CD1c-positive myeloid dendritic cell (primary cell): ENCODE data around the gene DGKQ.
"Not testable (repeated sequence)": the region's sequence is repeated elsewhere in the genome, so short reads cannot be mapped to it uniquely, and the experiment has no call there.

Experiments used
- DNase-seq: peaks from one replicate; pipeline ENCODE4 v3.0.0-alpha.2; 2016; ENCODE audit errors: extremely low spot score

The DGKQ gene

GRCh38 chr4:950136-951020 lies 23.0 kb downstream of the DGKQ start:
- no peak for DNase-seq

GRCh38 chr4:949656-950055 lies 23.7 kb downstream of the DGKQ start:
- DNase-seq: no peak

GRCh38 chr4:948936-949300 lies 24.5 kb downstream of the DGKQ start:
- no peak for DNase-seq

GRCh38 chr4:948101-948935 lies 25.1 kb downstream of the DGKQ start:
- no peak for DNase-seq

GRCh38 chr4:947491-947971 lies 25.8 kb downstream of the DGKQ start:
- no peak for DNase-seq

GRCh38 chr4:946517-947471 lies 26.6 kb downstream of the DGKQ start:
- no peak for DNase-seq

- no peak for DNase-seq
Observed at GRCh38 chr4:946103-946450, 27.3 kb downstream of the DGKQ start.

- no peak for DNase-seq
Observed at GRCh38 chr4:945274-946102, 27.9 kb downstream of the DGKQ start.

- DNase-seq: not testable (repeated sequence)
Observed at GRCh38 chr4:939508-939907, 33.9 kb downstream of the DGKQ start.

- DNase-seq: no peak
Observed at GRCh38 chr4:932713-933070, 40.7 kb downstream of the DGKQ start.

GRCh38 chr4:931960-932712 lies 41.2 kb downstream of the DGKQ start, which contains the start of the genes GAK and TMEM175:
TSS of gene GAK (minus strand) at chr4:932316. CDS start at chr4:932187, 129 bp downstream.
TSS of gene TMEM175 (plus strand) at chr4:932460. CDS start at chr4:947740, 15,280 bp downstream.
- peak; percentile 100 for DNase-seq

- peak; percentile 46 for DNase-seq
Observed at GRCh38 chr4:931194-931959, 42.0 kb downstream of the DGKQ start.

GRCh38 chr4:930827-931193 lies 42.6 kb downstream of the DGKQ start:
- no peak for DNase-seq

GRCh38 chr4:930028-930551 lies 43.3 kb downstream of the DGKQ start:
- peak; percentile 73 for DNase-seq

GRCh38 chr4:929096-929765 lies 44.1 kb downstream of the DGKQ start:
- DNase-seq: no peak

- peak; percentile 10 for DNase-seq
Observed at GRCh38 chr4:927566-927965, 45.8 kb downstream of the DGKQ start.

- DNase-seq: no peak
Observed at GRCh38 chr4:926538-926937, 46.8 kb downstream of the DGKQ start.

- no peak for DNase-seq
Observed at GRCh38 chr4:925771-926500, 47.4 kb downstream of the DGKQ start.
